Astrocyte (in vitro differentiated cells and primary cell): Measurements from ENCODE around the gene MAN1C1. TPM values are rescaled to one million over a fixed set of nuclear protein-coding genes. Genes with fewer than 3 reads are reported as not detected.

ENCODE experiments used
- DNase-seq: peaks from one replicate; pipeline ENCODE4 v3.0.0-alpha.2; 2010; ENCODE audit warnings: low read depth
- FAIRE-seq: peaks from 2 replicates; lab custom pipeline; 2011; peaks lifted over from hg19 to GRCh38; lab: Jason Lieb, UNC
- H2AFZ ChIP-seq: 2 replicates; pipeline ENCODE4 v1.6.0; 2012; ENCODE audit warnings: low read depth, low read length, inconsistent platforms
- H3K27ac ChIP-seq: 2 replicates; pipeline ENCODE4 v1.5.1; 2011; ENCODE audit warnings: low read depth, low read length, inconsistent platforms
- H3K27me3 ChIP-seq: 2 replicates; pipeline ENCODE4 v1.6.0; 2011; ENCODE audit warnings: low read length, inconsistent platforms; ENCODE audit not compliant: insufficient read depth
- H3K36me3 ChIP-seq: 2 replicates; pipeline ENCODE4 v1.5.1; 2011; ENCODE audit warnings: low read length, inconsistent platforms; ENCODE audit not compliant: insufficient read depth
- H3K4me1 ChIP-seq: 2 replicates; pipeline ENCODE4 v1.5.1; 2011; ENCODE audit warnings: low read length, inconsistent platforms; ENCODE audit not compliant: insufficient read depth
- H3K4me2 ChIP-seq: 2 replicates; pipeline ENCODE4 v1.6.0; 2012; ENCODE audit warnings: low read length, inconsistent platforms
- H3K4me3 ChIP-seq: 2 replicates; pipeline ENCODE4 v1.5.1; 2011; ENCODE audit warnings: low read depth, mild to moderate bottlenecking, low read length, inconsistent platforms; ENCODE audit not compliant: insufficient read depth
- H3K79me2 ChIP-seq: 2 replicates; pipeline ENCODE4 v1.6.0; 2012; ENCODE audit warnings: mild to moderate bottlenecking, low read length, inconsistent platforms; ENCODE audit not compliant: insufficient read depth
- H3K9ac ChIP-seq: 2 replicates; pipeline ENCODE4 v1.6.0; 2012; ENCODE audit warnings: mild to moderate bottlenecking, low read length, inconsistent platforms
- H3K9me3 ChIP-seq: 2 replicates; pipeline ENCODE4 v1.5.1; 2012; ENCODE audit warnings: low read depth, mild to moderate bottlenecking, low read length, inconsistent platforms; ENCODE audit not compliant: insufficient read depth
- H4K20me1 ChIP-seq: 2 replicates; pipeline ENCODE4 v1.6.0; 2012; ENCODE audit warnings: low read length, inconsistent platforms; ENCODE audit not compliant: insufficient read depth
- H3K27ac Mint-ChIP-seq: one replicate; pipeline ENCODE4 v1.8.0; 2021; ENCODE audit warnings: mild to moderate bottlenecking, mixed read lengths; ENCODE audit not compliant: unreplicated experiment
- H3K27me3 Mint-ChIP-seq: one replicate; pipeline ENCODE4 v1.8.0; 2021; ENCODE audit warnings: low read depth, mixed read lengths; ENCODE audit not compliant: unreplicated experiment
- H3K36me3 Mint-ChIP-seq: one replicate; pipeline ENCODE4 v1.8.0; 2021; ENCODE audit warnings: low read depth, mixed read lengths; ENCODE audit not compliant: unreplicated experiment
- H3K4me1 Mint-ChIP-seq: one replicate; pipeline ENCODE4 v1.8.0; 2021; ENCODE audit warnings: low read depth, mixed read lengths; ENCODE audit not compliant: unreplicated experiment
- H3K4me3 Mint-ChIP-seq: one replicate; pipeline ENCODE4 v1.8.0; 2021; ENCODE audit warnings: mild to moderate bottlenecking, moderate library complexity, mixed read lengths; ENCODE audit not compliant: unreplicated experiment
- H3K9me3 Mint-ChIP-seq: one replicate; pipeline ENCODE4 v1.8.0; 2021; ENCODE audit warnings: mild to moderate bottlenecking, mixed read lengths; ENCODE audit not compliant: unreplicated experiment
- EZH2 ChIP-seq: IDR thresholded peaks from 2 replicates; pipeline ENCODE4 v1.6.1; 2012; ENCODE audit warnings: mild to moderate bottlenecking, low read length, inconsistent platforms; ENCODE audit not compliant: insufficient read depth
- total RNA-seq: library from RNA; stranded (reverse); gene quantifications from 2 replicates; pipeline ENCODE4 v1.2.1, GENCODE V29; 2021
- TF ChIP-seq, protein P1 (sequence below): IDR thresholded peaks from 2 replicates; pipeline ENCODE4 v1.5.1; 2011; ENCODE audit warnings: low read depth, mild to moderate bottlenecking, inconsistent platforms, low read length, moderate library complexity; ENCODE audit not compliant: insufficient read depth

Gene MAN1C1
- total RNA-seq, 1 donor from 2014 or later: 0.86 TPM

DNA sequence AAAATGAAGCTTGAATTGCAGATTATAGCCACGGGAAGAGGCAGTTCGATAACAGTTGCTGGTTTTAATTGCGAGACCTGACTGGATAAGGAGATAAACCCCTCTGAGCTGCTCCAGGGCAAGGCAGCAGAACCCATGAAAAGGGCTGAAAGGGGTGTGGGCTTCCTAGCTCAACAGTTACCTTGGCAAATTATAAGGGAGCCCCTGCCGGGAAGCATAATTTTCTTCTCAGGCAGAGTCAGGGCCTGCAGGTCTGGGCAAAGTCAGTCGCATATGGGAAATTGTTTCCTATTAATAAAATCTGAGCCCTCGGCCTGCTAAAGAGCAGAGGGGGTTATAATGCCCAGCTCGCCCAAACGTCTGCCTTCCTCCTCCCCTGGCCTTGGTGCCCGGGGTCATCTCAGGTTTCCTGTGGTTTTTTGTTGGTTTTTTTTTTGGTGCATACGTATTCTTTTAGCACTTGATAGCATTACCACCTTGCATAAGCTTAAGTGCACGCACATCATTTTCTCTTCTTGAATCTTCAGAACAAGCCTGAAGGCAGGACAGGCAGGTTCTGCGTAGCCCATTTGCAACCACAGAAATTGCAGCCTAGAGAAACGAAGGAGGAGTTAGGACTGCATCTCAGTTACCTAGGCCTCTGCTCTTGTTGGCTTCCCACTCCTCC, 149.5 kb downstream of the MAN1C1 start:
- Mint-ChIP-seq H3K4me3 (no peak overlapping the region), H3K27ac (peak overlapping the region; percentile 18), H3K4me1 (peaks cover 10% of the 10 kb centered on the region), H3K9me3 (no peaks in the 10 kb centered on the region), H3K27me3 (peaks cover 9% of the 10 kb centered on the region), H3K36me3 (no peaks in the 10 kb centered on the region)
- Histone ChIP-seq H3K9me3 (no peaks in the 10 kb centered on the region), H2AFZ (no peak overlapping the region), H4K20me1 (no peaks in the 10 kb centered on the region), H3K9ac (no peak overlapping the region), H3K4me1 (no peaks in the 10 kb centered on the region), H3K27ac (no peak overlapping the region), H3K4me3 (no peak overlapping the region), H3K4me2 (no peak overlapping the region), H3K36me3 (no peaks in the 10 kb centered on the region), H3K27me3 (no peaks in the 10 kb centered on the region), H3K79me2 (no peaks in the 10 kb centered on the region)
- FAIRE-seq (no peak), DNase-seq (no peak)
- no peak for TF ChIP-seq EZH2
- TF ChIP-seq, protein P1, sequence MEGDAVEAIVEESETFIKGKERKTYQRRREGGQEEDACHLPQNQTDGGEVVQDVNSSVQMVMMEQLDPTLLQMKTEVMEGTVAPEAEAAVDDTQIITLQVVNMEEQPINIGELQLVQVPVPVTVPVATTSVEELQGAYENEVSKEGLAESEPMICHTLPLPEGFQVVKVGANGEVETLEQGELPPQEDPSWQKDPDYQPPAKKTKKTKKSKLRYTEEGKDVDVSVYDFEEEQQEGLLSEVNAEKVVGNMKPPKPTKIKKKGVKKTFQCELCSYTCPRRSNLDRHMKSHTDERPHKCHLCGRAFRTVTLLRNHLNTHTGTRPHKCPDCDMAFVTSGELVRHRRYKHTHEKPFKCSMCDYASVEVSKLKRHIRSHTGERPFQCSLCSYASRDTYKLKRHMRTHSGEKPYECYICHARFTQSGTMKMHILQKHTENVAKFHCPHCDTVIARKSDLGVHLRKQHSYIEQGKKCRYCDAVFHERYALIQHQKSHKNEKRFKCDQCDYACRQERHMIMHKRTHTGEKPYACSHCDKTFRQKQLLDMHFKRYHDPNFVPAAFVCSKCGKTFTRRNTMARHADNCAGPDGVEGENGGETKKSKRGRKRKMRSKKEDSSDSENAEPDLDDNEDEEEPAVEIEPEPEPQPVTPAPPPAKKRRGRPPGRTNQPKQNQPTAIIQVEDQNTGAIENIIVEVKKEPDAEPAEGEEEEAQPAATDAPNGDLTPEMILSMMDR: no peak

DNA sequence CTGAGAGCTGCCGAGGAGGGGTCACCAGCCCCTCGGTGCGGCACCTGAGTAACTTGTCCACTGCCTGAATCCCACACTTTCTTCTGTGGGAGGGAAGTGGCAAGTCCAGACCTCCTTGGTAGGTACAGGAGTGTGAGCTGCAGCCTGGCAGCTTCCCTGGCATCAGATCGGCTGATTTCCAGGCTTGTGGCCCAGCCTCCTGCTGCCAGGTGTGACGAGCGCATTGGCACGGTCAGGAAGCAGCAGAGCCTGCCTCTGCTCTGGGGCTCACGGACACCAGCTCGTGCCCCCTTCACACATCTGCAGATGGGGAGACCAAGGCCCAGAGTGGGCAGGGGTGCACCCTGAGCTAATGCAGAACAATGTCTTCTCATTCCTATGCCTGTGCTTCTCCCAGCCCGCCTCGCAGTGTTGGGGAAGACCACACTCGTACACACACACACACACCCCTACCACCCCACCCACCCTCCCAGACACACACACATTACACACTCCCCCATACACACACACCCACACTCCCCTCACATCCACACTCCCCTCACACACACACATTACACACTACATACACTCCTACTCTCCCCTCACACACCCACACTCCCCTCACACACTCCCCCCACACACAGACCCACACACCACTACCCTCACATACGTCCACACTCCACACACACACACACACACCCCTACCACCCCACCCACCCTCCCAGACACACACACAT, 150.3 kb downstream of the MAN1C1 start:
- Histone ChIP-seq H3K4me3 (no peak overlapping the region), H3K9me3 (no peaks in the 10 kb centered on the region), H3K27ac (no peak overlapping the region), H2AFZ (no peak overlapping the region), H3K4me2 (no peak overlapping the region), H3K9ac (no peak overlapping the region), H3K79me2 (no peaks in the 10 kb centered on the region), H3K27me3 (no peaks in the 10 kb centered on the region), H3K36me3 (no peaks in the 10 kb centered on the region), H4K20me1 (no peaks in the 10 kb centered on the region), H3K4me1 (peaks cover 8% of the 10 kb centered on the region)
- TF ChIP-seq, protein P1: no peak
- H3K4me3 Mint-ChIP-seq: no peak overlapping the region
- FAIRE-seq (no peak), DNase-seq (no peak)
- no peaks in the 10 kb centered on the region for H3K36me3 Mint-ChIP-seq
- H3K27ac Mint-ChIP-seq: no peak overlapping the region
- H3K27me3 Mint-ChIP-seq: peaks cover 9% of the 10 kb centered on the region
- H3K9me3 Mint-ChIP-seq: no peaks in the 10 kb centered on the region
- H3K4me1 Mint-ChIP-seq: peaks cover 17% of the 10 kb centered on the region

DNA sequence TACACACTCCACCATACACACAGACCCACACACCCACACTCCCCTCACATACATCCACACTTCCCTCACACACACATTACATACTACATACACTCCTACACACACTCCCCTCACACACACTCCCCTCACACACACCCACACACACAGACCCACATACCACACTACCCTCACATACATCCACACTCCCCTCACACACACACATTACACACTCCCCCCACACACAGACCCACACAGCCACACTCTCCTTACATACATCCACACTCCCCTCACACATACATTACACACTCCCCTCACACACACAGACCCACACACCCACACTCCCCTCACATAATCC, 150.8 kb downstream of the MAN1C1 start:
- Histone ChIP-seq H3K36me3 (no peaks in the 10 kb centered on the region), H3K79me2 (no peaks in the 10 kb centered on the region), H3K9ac (no peak overlapping the region), H3K4me1 (peaks cover 9% of the 10 kb centered on the region), H3K4me2 (no peak overlapping the region), H3K4me3 (no peak overlapping the region), H3K27ac (no peak overlapping the region), H4K20me1 (no peaks in the 10 kb centered on the region), H2AFZ (no peak overlapping the region), H3K27me3 (no peaks in the 10 kb centered on the region), H3K9me3 (no peaks in the 10 kb centered on the region)
- H3K4me3 Mint-ChIP-seq: no peak overlapping the region
- DNase-seq (no peak), FAIRE-seq (no peak)
- no peaks in the 10 kb centered on the region for H3K9me3 Mint-ChIP-seq
- no peaks in the 10 kb centered on the region for H3K36me3 Mint-ChIP-seq
- H3K27ac Mint-ChIP-seq: no peak overlapping the region
- H3K27me3 Mint-ChIP-seq: peaks cover 9% of the 10 kb centered on the region
- peaks cover 22% of the 10 kb centered on the region for H3K4me1 Mint-ChIP-seq
- TF ChIP-seq, protein P1: no peak
- no peak for TF ChIP-seq EZH2
